Neural progenitor cell (in vitro differentiated cells): ENCODE results near the gene ADAMTS14.

Experiments
- CTCF ChIP-seq: fragments of 200-600 bp; sonication (generic); IDR thresholded peaks from 2 replicates; pipeline ENCODE4 v1.5.1; 2017; ENCODE audit warnings: antibody characterized with exemption, mild to moderate bottlenecking
- EZH2 ChIP-seq: fragments of 200-600 bp; sonication (generic); IDR thresholded peaks from 2 replicates; pipeline ENCODE4 v1.6.1; 2017; ENCODE audit warnings: antibody characterized with exemption, mild to moderate bottlenecking, moderate library complexity
- EZH2phosphoT487 ChIP-seq: fragments of 200-600 bp; sonication (generic); IDR thresholded peaks from 2 replicates; pipeline ENCODE4 v1.6.1; 2017; ENCODE audit warnings: antibody characterized with exemption

DNA sequence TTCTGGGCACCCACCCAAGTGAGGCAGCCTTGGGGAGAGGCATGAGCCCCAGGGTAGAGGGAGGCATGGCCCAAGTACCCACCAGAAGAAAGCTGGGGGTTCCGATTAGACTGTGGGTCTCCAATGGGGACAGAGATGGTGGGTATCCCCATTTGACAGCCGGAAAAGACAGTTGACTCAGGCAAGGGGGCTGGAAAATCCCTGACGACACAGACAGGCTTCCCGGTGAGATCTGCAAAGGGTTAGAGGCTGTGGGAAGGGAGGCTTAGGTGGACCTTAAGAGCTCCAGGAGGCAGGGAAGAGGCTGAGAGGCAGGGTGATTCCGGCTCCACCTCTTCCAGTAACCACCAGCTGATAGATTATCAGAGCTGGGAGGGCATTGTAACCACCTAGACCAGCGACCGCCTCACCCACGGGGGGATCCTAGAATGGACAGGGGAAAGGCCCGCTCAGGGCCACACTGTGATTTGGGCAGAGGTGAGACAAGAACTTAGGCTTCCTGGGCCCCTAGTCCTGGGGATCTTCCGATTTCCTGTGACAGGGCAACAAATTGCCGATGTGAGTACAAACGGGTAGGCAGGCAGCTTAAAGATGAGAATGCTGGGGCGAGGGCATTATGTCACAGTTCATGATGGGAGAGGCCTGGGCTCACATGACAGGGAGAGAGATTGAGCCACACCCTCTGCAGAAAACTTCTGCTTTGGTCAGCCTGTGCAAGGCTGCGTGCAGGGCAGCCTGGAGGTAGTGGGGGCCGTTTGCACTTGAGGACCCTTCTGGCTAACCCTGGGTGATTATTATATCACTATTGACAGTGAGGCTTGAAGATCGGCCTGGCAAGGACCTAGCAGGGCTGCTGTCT, 107.4 kb downstream of the ADAMTS14 start:
- no peak for TF ChIP-seq CTCF
- no peak for TF ChIP-seq EZH2
- no peak for TF ChIP-seq EZH2phosphoT487
